SK-MEL-5 (cell line): Measurements from ENCODE around the gene VRTN. TPM values are rescaled to one million over a fixed set of nuclear protein-coding genes. Genes with fewer than 3 reads are reported as not detected.

Experiments used
- DNase-seq: peaks from one replicate; pipeline ENCODE4 v3.0.0-alpha.2; 2016; ENCODE audit warnings: low read depth, low spot score
- in situ Hi-C: cut with HindIII; loops from 2 replicates; pipeline ENCODE4 v1.10.0; 2016; ENCODE audit warnings: low sequenced_read_pairs, high pct_unique_total_duplicates, low pct_unique_long_range_greater_than_20kb
- total RNA-seq: library from RNA; depleted of rRNA; stranded (reverse); fragments of >200 nt; shearing (Covaris generic); gene quantifications from 2 replicates; pipeline ENCODE4 v1.2.3, GENCODE V29; 2014; rRNA removed

The VRTN gene
- total RNA-seq, 1 experiment from 2014 or later: not detected

DNA sequence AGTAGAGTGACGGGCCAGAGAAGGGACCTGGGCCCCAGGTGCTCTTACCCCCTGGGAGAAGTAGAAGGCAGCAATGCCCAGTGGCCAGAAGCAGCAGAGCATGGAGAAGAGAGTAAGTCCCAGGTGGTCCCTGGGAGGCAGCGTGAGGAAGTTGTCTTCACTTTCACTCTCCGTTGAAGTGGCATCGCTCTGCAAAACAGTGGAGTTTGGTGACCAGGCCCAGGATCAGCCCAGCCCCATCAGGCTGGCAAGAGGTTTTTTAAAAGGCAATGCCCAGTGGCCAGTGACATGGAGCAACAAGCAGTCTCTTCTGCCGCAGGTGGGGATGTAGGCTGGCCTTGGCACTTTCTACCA, 59.5 kb downstream of the VRTN start:
- in situ Hi-C loops: no loop called here
- no peak for DNase-seq

- DNase-seq: no peak
- in situ Hi-C loops: no loop called here
Measured at GRCh38 chr14:74408870-74409269, 60.6 kb downstream of the VRTN start.

GRCh38 chr14:74409441-74409840, 61.2 kb downstream of the VRTN start:
- in situ Hi-C loops: no loop called here
- no peak for DNase-seq

Other genes with a start within 250 kb of the VRTN start
- not detected in 2 replicates for gene VSX2, start 109.0 kb upstream of the VRTN start, total RNA-seq
- gene ABCD4, start 45.5 kb upstream of the VRTN start, total RNA-seq: 14.7 and 15.5 TPM in 2 replicates
- not detected in 2 replicates for gene SYNDIG1L, start 77.7 kb downstream of the VRTN start, total RNA-seq
- gene NPC2, start 144.8 kb downstream of the VRTN start, total RNA-seq: 549 and 635 TPM in 2 replicates
- 28.3 and 36.6 TPM in 2 replicates for gene ISCA2, start 145.3 kb downstream of the VRTN start, total RNA-seq